K562 (cell line): Measurements from ENCODE around the gene NTPCR. TPM values are rescaled to one million over a fixed set of nuclear protein-coding genes. Genes with fewer than 3 reads are reported as not detected.
A peak's percentile ranks its signal among the peaks of the same experiment; 100 is the strongest.

Experiments
- ATAC-seq: fragments of 200-7000 bp; cut with Tn5 transposase; 3 replicates; pipeline ENCODE4 v1.9.1; 2020; ENCODE audit warnings: moderate library complexity
- BruUV-seq: library from RNA; stranded (reverse); fragments of 400-500 nt; replicated peaks from 2 replicates; lab custom pipeline; 2021; lab: Mats Ljungman, UMichigan
- CTCF ChIA-PET: fragments of 300-600 bp; formaldehyde crosslinking; extraction: SDS; loops from one replicate; lab custom pipeline; 2021; ENCODE audit warnings: low intra/inter-chr PET ratio; lab: Yijun Ruan, JAX
- POLR2A ChIA-PET: fragments of 300-600, 350-650 bp; sonication (Branson Sonifier 250); formaldehyde crosslinking; extraction: SDS; loops from one replicate; lab custom pipeline; 2021; ENCODE audit warnings: antibody characterized with exemption, inconsistent platforms; lab: Yijun Ruan, JAX
- DNase-seq, 4 experiments: peaks; one replicate each; pipeline versions ENCODE4 v3.0.0 to v3.0.0-alpha.2; 2011 to 2018; ENCODE audit warnings: low spot score in 3 of 4, mixed read lengths in 3 of 4; ENCODE audit errors: extremely low read depth in 1 of 4
- FAIRE-seq: peaks from 2 replicates; lab custom pipeline; 2011; peaks lifted over from hg19 to GRCh38; lab: Jason Lieb, UNC
- H2AFZ ChIP-seq: 2 replicates; pipeline ENCODE4 v1.6.0; 2011; ENCODE audit warnings: low read depth, low read length, control low read depth, inconsistent platforms
- H3K27ac ChIP-seq: fragments of 200-600 bp; 3 replicates; pipeline ENCODE4 v1.8.0; 2011; ENCODE audit warnings: low read depth, mild to moderate bottlenecking, control low read depth, inconsistent platforms, low read length, moderate library complexity, mixed read lengths; ENCODE audit errors: extremely low read depth
- H3K27me3 ChIP-seq, 2 experiments: fragments of 300-600 bp in 1 of 2; 2 replicates in 1 of 2; 3 replicates in 1 of 2; pipeline versions ENCODE4 v1.6.0 to v1.8.0; 2011; ENCODE audit warnings: inconsistent platforms in 2 of 2, low read length in 2 of 2, mild to moderate bottlenecking in 1 of 2, mixed read lengths in 1 of 2, moderate library complexity in 1 of 2; ENCODE audit not compliant: control insufficient read depth in 2 of 2, insufficient read depth in 2 of 2
- H3K36me3 ChIP-seq: fragments of 300-600 bp; 3 replicates; pipeline ENCODE4 v1.8.0; 2011; ENCODE audit warnings: mild to moderate bottlenecking, low read length, inconsistent platforms; ENCODE audit not compliant: control insufficient read depth, insufficient read depth
- H3K4me1 ChIP-seq, 2 experiments: fragments of 200-600 bp in 1 of 2; replicated peaks in 1 of 2; 2 replicates in 1 of 2; 3 replicates in 1 of 2; pipeline versions ENCODE4 v1.5.1 to v1.8.0; 2011; ENCODE audit warnings: inconsistent platforms in 2 of 2, low read length in 2 of 2, mild to moderate bottlenecking in 1 of 2, mixed read lengths in 1 of 2, moderate library complexity in 1 of 2; ENCODE audit not compliant: control insufficient read depth in 2 of 2, insufficient read depth in 2 of 2
- H3K4me2 ChIP-seq: 2 replicates; pipeline ENCODE4 v1.6.1; 2011; ENCODE audit warnings: low read length, control low read depth, inconsistent platforms, mixed read lengths; ENCODE audit not compliant: insufficient read depth
- H3K4me3 ChIP-seq: fragments of 200-600 bp; sonication (generic), shearing (Covaris generic); 2 replicates; pipeline ENCODE4 v1.5.1; 2016; ENCODE audit warnings: control low read depth, inconsistent platforms
- H3K79me2 ChIP-seq: fragments of 200-600 bp; 3 replicates; pipeline ENCODE4 v1.8.0; 2011; ENCODE audit warnings: low read length, inconsistent platforms; ENCODE audit not compliant: control insufficient read depth, insufficient read depth
- H3K9ac ChIP-seq, 2 experiments: 2 replicates each; pipeline versions ENCODE4 v1.6.0 to v1.6.1; 2011; ENCODE audit warnings: low read depth in 2 of 2, low read length in 2 of 2, control low read depth in 1 of 2, inconsistent platforms in 1 of 2, mild to moderate bottlenecking in 1 of 2, mixed read lengths in 1 of 2; ENCODE audit not compliant: insufficient read depth in 1 of 2
- H3K9me1 ChIP-seq: one replicate; pipeline ENCODE4 v1.6.0; 2011; ENCODE audit warnings: inconsistent platforms, mild to moderate bottlenecking, low read length, moderate library complexity; ENCODE audit not compliant: control insufficient read depth, insufficient read depth
- H3K9me3 ChIP-seq: replicated peaks from 2 replicates; pipeline ENCODE4 v1.5.1; 2011; ENCODE audit warnings: low read depth, low read length, inconsistent platforms; ENCODE audit not compliant: control insufficient read depth, insufficient read depth
- H4K20me1 ChIP-seq: replicated peaks from 2 replicates; pipeline ENCODE4 v1.6.1; 2011; ENCODE audit warnings: low read length, inconsistent platforms, mixed read lengths; ENCODE audit not compliant: control insufficient read depth, insufficient read depth
- BHLHE40 ChIP-seq: IDR thresholded peaks from 2 replicates; pipeline ENCODE4 v1.6.1; 2011; ENCODE audit warnings: low read length, improper control_type of control experiment
- CBFB ChIP-seq: sonication (generic); formaldehyde crosslinking; IDR thresholded peaks from 2 replicates; pipeline ENCODE4 v1.4.0; 2020; ENCODE audit warnings: mild to moderate bottlenecking, missing genetic modification reagents
- CCAR2 ChIP-seq: fragments of 200-400 bp; formaldehyde crosslinking; IDR thresholded peaks from 2 replicates; pipeline ENCODE4 v1.6.1; 2017; ENCODE audit warnings: mild to moderate bottlenecking, low read depth, low read length
- GABPB1 ChIP-seq: sonication (generic); formaldehyde crosslinking; IDR thresholded peaks from 2 replicates; pipeline ENCODE4 v1.8.0; 2022; ENCODE audit warnings: mild to moderate bottlenecking, missing genetic modification reagents
- L3MBTL2 ChIP-seq: fragments of 450-650 bp; IDR thresholded peaks from 2 replicates; pipeline ENCODE4 v1.6.1; 2016; ENCODE audit warnings: mild to moderate bottlenecking, moderate library complexity
- TAF1 ChIP-seq: IDR thresholded peaks from 2 replicates; pipeline ENCODE4 v1.6.1; 2011; ENCODE audit warnings: mild to moderate bottlenecking, low read length, moderate library complexity; ENCODE audit not compliant: insufficient read depth, control insufficient read depth, severe bottlenecking; ENCODE audit errors: extremely low read depth
- TAL1 ChIP-seq: fragments of 450-650 bp; IDR thresholded peaks from 2 replicates; pipeline ENCODE4 v1.6.1; 2016; ENCODE audit warnings: mild to moderate bottlenecking
- WGBS: fragments of 100-300 bp; shearing (Covaris generic); methylation state at CpG from one replicate; pipeline ENCODE4 v1.1.6; 2016; ENCODE audit warnings: low coverage, mixed read lengths; ENCODE audit not compliant: insufficient coverage; ENCODE audit errors: missing lambda C conversion rate; 5-methylcytosine and 5-hydroxymethylcytosine counted together
- in situ Hi-C: fragments of 300-500 bp; cut with MboI; formaldehyde crosslinking; loops from 4 replicates; pipeline ENCODE4 v1.15.0; 2018; ENCODE audit warnings: inconsistent platforms, mixed read lengths
- intact Hi-C: fragments of 100-400 bp; cut with micrococcal nuclease; formaldehyde crosslinking; loops from 2 replicates; pipeline ENCODE4 v1.14.2; 2022
- polyA plus RNA-seq, 8 experiments: library from polyadenylated mRNA; depleted of rRNA in 4 of 8; stranded (reverse) in 5 of 8; unstranded in 3 of 8; fragments of >200 nt; fragmentation: Nextera tagmentation in 2 of 8; fragmentation: Illumina TruSeq in 1 of 8; extraction: Ambion mirVana in 2 of 8; extraction: Trizol in 1 of 8; gene quantifications; 2 replicates each; pipeline versions ENCODE4 v1.2.1 to v1.2.3, GENCODE V29; 2011 to 2014; ENCODE audit warnings: inconsistent platforms in 1 of 8, missing spikeins in 1 of 8
- total RNA-seq, 7 experiments: library from RNA; depleted of rRNA in 6 of 7; stranded (reverse); fragments of >200 nt in 6 of 7; fragmentation: Illumina TruSeq in 2 of 7; extraction: Trizol in 2 of 7; gene quantifications; 2 replicates each; pipeline versions ENCODE4 v1.2.1 to v1.2.3, GENCODE V29; 2011 to 2021; ENCODE audit warnings: low replicate concordance in 1 of 7
- TF ChIP-seq, protein P1 (sequence below): sonication (generic); formaldehyde crosslinking; IDR thresholded peaks from 2 replicates; pipeline ENCODE4 v1.8.0; 2022; ENCODE audit warnings: mild to moderate bottlenecking, missing genetic modification reagents
- TF ChIP-seq, protein P2 (sequence below), 2 experiments: fragments of 450-650 bp in 1 of 2; sonication (generic) in 1 of 2; formaldehyde crosslinking in 1 of 2; IDR thresholded peaks in 1 of 2; conservative IDR thresholded peaks in 1 of 2; 2 replicates each; pipeline versions ENCODE4 v1.6.1 to v1.8.1; 2016 to 2023; ENCODE audit warnings: mild to moderate bottlenecking in 2 of 2, moderate library complexity in 2 of 2, inconsistent platforms in 1 of 2, missing genetic modification reagents in 1 of 2

The NTPCR gene
- total and polyA plus RNA-seq, 9 of the 15 experiments (the other 6 are each of a cell fraction or from before 2014, with no cell fraction given), result 19.3 to 105 (median 48.8) TPM

DNA sequence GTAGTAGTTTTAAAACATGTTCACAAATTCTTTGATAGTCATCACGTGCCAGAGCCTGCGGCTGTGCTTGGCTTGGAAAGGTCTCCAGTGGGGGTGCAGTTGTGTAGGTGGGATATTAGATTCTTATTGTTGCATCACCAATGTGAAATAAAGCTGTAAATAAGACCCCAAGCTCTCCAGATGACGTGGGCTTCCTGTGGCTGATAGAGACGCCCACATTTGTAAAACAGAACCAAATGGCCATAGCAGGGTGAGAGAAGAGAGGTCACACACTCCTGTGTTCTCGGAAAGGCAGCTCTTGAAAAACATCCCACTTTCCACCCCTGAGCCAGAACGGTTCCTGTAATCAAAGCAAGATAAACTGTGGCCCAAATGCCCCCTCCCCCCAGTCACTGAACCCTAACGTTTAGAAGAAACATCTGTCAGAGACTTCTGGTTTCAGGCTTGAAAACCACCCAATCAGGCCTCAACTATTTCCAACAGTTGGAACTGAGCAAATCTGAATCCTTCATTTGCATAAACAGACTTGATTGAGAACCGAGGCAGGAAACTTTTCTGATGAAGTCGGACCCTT is 6.6 kb upstream of the NTPCR start:
- FAIRE-seq, result no peak
- DNase-seq, result no peak

More for the DNA sequence above, 6.6 kb upstream of the NTPCR start:
- H3K4me1 ChIP-seq, result peaks cover 0 to 7% of the 10 kb centered on the region in 2 experiments; a peak in 3 of 5 replicates
- intact Hi-C loops (no loop called here), in situ Hi-C loops (no loop called here)
- H3K4me2 ChIP-seq, result no peak overlapping the region
- TF ChIP-seq TAF1, result no peak
- TF ChIP-seq GABPB1 (CRISPR knock-in tag), result no peak
- no peak for TF ChIP-seq TAL1
- TF ChIP-seq BHLHE40, result peak; percentile 17; the same call in 1 of the 2 replicates
- TF ChIP-seq, protein P1, sequence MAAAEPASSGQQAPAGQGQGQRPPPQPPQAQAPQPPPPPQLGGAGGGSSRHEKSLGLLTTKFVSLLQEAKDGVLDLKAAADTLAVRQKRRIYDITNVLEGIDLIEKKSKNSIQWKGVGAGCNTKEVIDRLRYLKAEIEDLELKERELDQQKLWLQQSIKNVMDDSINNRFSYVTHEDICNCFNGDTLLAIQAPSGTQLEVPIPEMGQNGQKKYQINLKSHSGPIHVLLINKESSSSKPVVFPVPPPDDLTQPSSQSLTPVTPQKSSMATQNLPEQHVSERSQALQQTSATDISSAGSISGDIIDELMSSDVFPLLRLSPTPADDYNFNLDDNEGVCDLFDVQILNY (CRISPR knock-in tag), result no peak
- peak; percentile 58 for TF ChIP-seq L3MBTL2
- TF ChIP-seq, protein P2, sequence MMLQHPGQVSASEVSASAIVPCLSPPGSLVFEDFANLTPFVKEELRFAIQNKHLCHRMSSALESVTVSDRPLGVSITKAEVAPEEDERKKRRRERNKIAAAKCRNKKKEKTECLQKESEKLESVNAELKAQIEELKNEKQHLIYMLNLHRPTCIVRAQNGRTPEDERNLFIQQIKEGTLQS (IDR thresholded peaks at IDR 0.05), result peak; percentile 54; the same call in 1 of the 2 replicates
- TF ChIP-seq, protein P2 (CRISPR knock-in tag; conservative IDR thresholded peaks at IDR 0.05), result no peak
- no peak for TF ChIP-seq CCAR2
- no peak for TF ChIP-seq CBFB (CRISPR knock-in tag)
- H3K79me2 ChIP-seq, result no peaks in the 10 kb centered on the region
- H3K27me3 ChIP-seq, result no peaks in the 10 kb centered on the region
- H3K9ac ChIP-seq, result peak overlapping the region in 1 of 2 experiments; percentile 0; a peak in 1 of 4 replicates
- no peaks in the 10 kb centered on the region for H3K9me1 ChIP-seq
- ChIA-PET CTCF (no interaction called here), POLR2A (no interaction called here)
- H3K27ac ChIP-seq, result no peak overlapping the region
- no TSS peak for BruUV-seq
- H3K4me3 ChIP-seq, result no peak overlapping the region
- no peaks in the 10 kb centered on the region for H3K9me3 ChIP-seq
- H3K36me3 ChIP-seq, result no peaks in the 10 kb centered on the region
- ATAC-seq, result no peak
- 5% methylated on average over 9 of the region's 9 CpGs for WGBS
- H2AFZ ChIP-seq, result peak overlapping the region; percentile 19; the same call in 1 of the 2 replicates
- no peaks in the 10 kb centered on the region for H4K20me1 ChIP-seq
